Measurements from ENCODE around the gene FGFR2. TPM values are rescaled to one million over a fixed set of nuclear protein-coding genes. Genes with fewer than 3 reads are reported as not detected.

Gene FGFR2
- total and polyA plus RNA-seq, 2 donors (not counting 3 experiments of a cell fraction or from before 2014, with no cell fraction given), result 0.06 TPM; not detected in 1

GRCh38 chr10:121597504-121598262 is 561 bp downstream of the FGFR2 start:
- Histone ChIP-seq H3K27ac (ENCODE audit: insufficient read depth, low read depth, low read length) (no peak overlapping the region), H3K4me3 (replicated peaks in 1 of 3; ENCODE audit: insufficient read depth in 1 of 3, low read depth in 1 of 3, low read length in 3 of 3) (peak overlapping the region in 2 of 3 experiments; percentile 32 to 38), H2AFZ (ENCODE audit: low read depth, low read length) (peak overlapping the region; percentile 76), H3K9ac (replicated peaks; ENCODE audit: extremely low read depth, insufficient read depth, low read length) (no peak overlapping the region), H3K4me2 (ENCODE audit: insufficient read depth, low read length) (peak overlapping the region; percentile 77), H3K9me3 (replicated peaks; ENCODE audit: control insufficient read depth, insufficient read depth, low read length) (no peaks in the 10 kb centered on the region), H3K9me1 (replicated peaks; ENCODE audit: control insufficient read depth, extremely low read depth, insufficient read depth, low read length) (no peaks in the 10 kb centered on the region), H4K20me1 (replicated peaks; ENCODE audit: control insufficient read depth, extremely low read depth, insufficient read depth, low read length) (no peaks in the 10 kb centered on the region), H3K4me1 (ENCODE audit: control insufficient read depth, extremely low read depth, insufficient read depth, low read length) (peaks cover 5% of the 10 kb centered on the region), H3K27me3 (ENCODE audit: control insufficient read depth in 2 of 2, insufficient read depth in 2 of 2, low read length in 2 of 2) (peaks cover 37 to 49% of the 10 kb centered on the region in 2 experiments), H3K79me2 (ENCODE audit: control insufficient read depth, insufficient read depth, low read length) (no peaks in the 10 kb centered on the region), H3K36me3 (ENCODE audit: control insufficient read depth in 2 of 2, extremely low read depth in 1 of 2, insufficient read depth in 2 of 2, low read length in 2 of 2) (no peaks in the 10 kb centered on the region)
- BruUV-seq (replicated peaks), result no TSS peak
- FAIRE-seq, result no peak
- TF ChIP-seq GATA2 (IDR thresholded peaks at IDR 0.05; ENCODE audit: insufficient read depth, insufficient read length, low read depth, low read length) (no peak), EZH2 (IDR thresholded peaks at IDR 0.05; ENCODE audit: borderline replicate concordance, low read depth, low read length, severe bottlenecking) (peak; percentile 91), POLR2AphosphoS5 (IDR thresholded peaks at IDR 0.05; ENCODE audit: insufficient read depth, low read depth, low read length) (no peak)
- ChIA-PET POLR2A (no interaction called here), CTCF (interaction anchor here (0.9 kb wide), 1 partner anchor 649 kb away, joined by 3 read pairs; no protein-coding TSS in a partner anchor)
- intact Hi-C loops (cut with micrococcal nuclease), result loop anchor here (1.0 to 5.0 kb wide), 2 partner anchors 137 to 290 kb away; no protein-coding TSS in a partner anchor
- DNase-seq (ENCODE audit: low read depth, low spot score), result peak; percentile 8
- dilution Hi-C loops (cut with MboI; ENCODE audit: extremely low pct_ligation_motif_present, low sequenced_read_pairs), result no loop called here

GRCh38 chr10:121596689-121597503 is 1.3 kb downstream of the FGFR2 start:
- H3K9me3 ChIP-seq (replicated peaks; ENCODE audit: control insufficient read depth, insufficient read depth, low read length), result no peaks in the 10 kb centered on the region
- dilution Hi-C loops (cut with MboI; ENCODE audit: extremely low pct_ligation_motif_present, low sequenced_read_pairs), result no loop called here
- no peak overlapping the region for H3K4me3 ChIP-seq (replicated peaks in 1 of 3; ENCODE audit: insufficient read depth in 1 of 3, low read depth in 1 of 3, low read length in 3 of 3)
- no peaks in the 10 kb centered on the region for H4K20me1 ChIP-seq (replicated peaks; ENCODE audit: control insufficient read depth, extremely low read depth, insufficient read depth, low read length)
- H3K36me3 ChIP-seq (ENCODE audit: control insufficient read depth in 2 of 2, extremely low read depth in 1 of 2, insufficient read depth in 2 of 2, low read length in 2 of 2), result no peaks in the 10 kb centered on the region
- POLR2A ChIA-PET, result no interaction called here
- BruUV-seq (replicated peaks), result no TSS peak
- peaks cover 37 to 49% of the 10 kb centered on the region in 2 experiments for H3K27me3 ChIP-seq (ENCODE audit: control insufficient read depth in 2 of 2, insufficient read depth in 2 of 2, low read length in 2 of 2)
- no peaks in the 10 kb centered on the region for H3K9me1 ChIP-seq (replicated peaks; ENCODE audit: control insufficient read depth, extremely low read depth, insufficient read depth, low read length)
- DNase-seq (ENCODE audit: low read depth, low spot score) (no peak), FAIRE-seq (no peak)
- no peak overlapping the region for H3K27ac ChIP-seq (ENCODE audit: insufficient read depth, low read depth, low read length)
- H3K4me1 ChIP-seq (ENCODE audit: control insufficient read depth, extremely low read depth, insufficient read depth, low read length), result peaks cover 5% of the 10 kb centered on the region
- H3K9ac ChIP-seq (replicated peaks; ENCODE audit: extremely low read depth, insufficient read depth, low read length), result no peak overlapping the region
- CTCF ChIA-PET, result interaction anchor here (0.9 kb wide), 1 partner anchor 648 kb away, joined by 3 read pairs; no protein-coding TSS in a partner anchor
- no peak for TF ChIP-seq EZH2 (IDR thresholded peaks at IDR 0.05; ENCODE audit: borderline replicate concordance, low read depth, low read length, severe bottlenecking)
- no peak for TF ChIP-seq MYC (IDR thresholded peaks at IDR 0.05; ENCODE audit: low read depth, low read length)
- no peak for TF ChIP-seq POLR2A (IDR thresholded peaks at IDR 0.05; ENCODE audit: low read depth, low read length)
- no peak for TF ChIP-seq MAX (IDR thresholded peaks at IDR 0.05; ENCODE audit: insufficient read depth, insufficient read length)
- no peak for TF ChIP-seq GATA2 (IDR thresholded peaks at IDR 0.05; ENCODE audit: insufficient read depth, insufficient read length, low read depth, low read length)
- no peak for TF ChIP-seq JUN (IDR thresholded peaks at IDR 0.05; ENCODE audit: borderline replicate concordance, insufficient read depth, insufficient read length, low read depth)
- TF ChIP-seq FOS (IDR thresholded peaks at IDR 0.05; ENCODE audit: borderline replicate concordance, insufficient read depth, low read length), result no peak
- no peak for TF ChIP-seq POLR2AphosphoS5 (IDR thresholded peaks at IDR 0.05; ENCODE audit: insufficient read depth, low read depth, low read length)
- no peak for TF ChIP-seq CTCF (IDR thresholded peaks at IDR 0.05; ENCODE audit: extremely low read depth in 1 of 2, insufficient read depth in 1 of 2, low read depth in 1 of 2, low read length in 2 of 2)
- H2AFZ ChIP-seq (ENCODE audit: low read depth, low read length), result no peak overlapping the region
- intact Hi-C loops (cut with micrococcal nuclease), result loop anchor here (5.0 kb wide), 1 partner anchor 290 kb away; no protein-coding TSS in a partner anchor
- H3K79me2 ChIP-seq (ENCODE audit: control insufficient read depth, insufficient read depth, low read length), result no peaks in the 10 kb centered on the region
- H3K4me2 ChIP-seq (ENCODE audit: insufficient read depth, low read length), result no peak overlapping the region
